ENCODE results near the gene CTNND2. TPM values are rescaled to one million over a fixed set of nuclear protein-coding genes. Genes with fewer than 3 reads are reported as not detected.

CTNND2 gene, protein sequence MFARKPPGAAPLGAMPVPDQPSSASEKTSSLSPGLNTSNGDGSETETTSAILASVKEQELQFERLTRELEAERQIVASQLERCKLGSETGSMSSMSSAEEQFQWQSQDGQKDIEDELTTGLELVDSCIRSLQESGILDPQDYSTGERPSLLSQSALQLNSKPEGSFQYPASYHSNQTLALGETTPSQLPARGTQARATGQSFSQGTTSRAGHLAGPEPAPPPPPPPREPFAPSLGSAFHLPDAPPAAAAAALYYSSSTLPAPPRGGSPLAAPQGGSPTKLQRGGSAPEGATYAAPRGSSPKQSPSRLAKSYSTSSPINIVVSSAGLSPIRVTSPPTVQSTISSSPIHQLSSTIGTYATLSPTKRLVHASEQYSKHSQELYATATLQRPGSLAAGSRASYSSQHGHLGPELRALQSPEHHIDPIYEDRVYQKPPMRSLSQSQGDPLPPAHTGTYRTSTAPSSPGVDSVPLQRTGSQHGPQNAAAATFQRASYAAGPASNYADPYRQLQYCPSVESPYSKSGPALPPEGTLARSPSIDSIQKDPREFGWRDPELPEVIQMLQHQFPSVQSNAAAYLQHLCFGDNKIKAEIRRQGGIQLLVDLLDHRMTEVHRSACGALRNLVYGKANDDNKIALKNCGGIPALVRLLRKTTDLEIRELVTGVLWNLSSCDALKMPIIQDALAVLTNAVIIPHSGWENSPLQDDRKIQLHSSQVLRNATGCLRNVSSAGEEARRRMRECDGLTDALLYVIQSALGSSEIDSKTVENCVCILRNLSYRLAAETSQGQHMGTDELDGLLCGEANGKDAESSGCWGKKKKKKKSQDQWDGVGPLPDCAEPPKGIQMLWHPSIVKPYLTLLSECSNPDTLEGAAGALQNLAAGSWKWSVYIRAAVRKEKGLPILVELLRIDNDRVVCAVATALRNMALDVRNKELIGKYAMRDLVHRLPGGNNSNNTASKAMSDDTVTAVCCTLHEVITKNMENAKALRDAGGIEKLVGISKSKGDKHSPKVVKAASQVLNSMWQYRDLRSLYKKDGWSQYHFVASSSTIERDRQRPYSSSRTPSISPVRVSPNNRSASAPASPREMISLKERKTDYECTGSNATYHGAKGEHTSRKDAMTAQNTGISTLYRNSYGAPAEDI (N-terminal part only)
- total RNA-seq, result not detected

DNA sequence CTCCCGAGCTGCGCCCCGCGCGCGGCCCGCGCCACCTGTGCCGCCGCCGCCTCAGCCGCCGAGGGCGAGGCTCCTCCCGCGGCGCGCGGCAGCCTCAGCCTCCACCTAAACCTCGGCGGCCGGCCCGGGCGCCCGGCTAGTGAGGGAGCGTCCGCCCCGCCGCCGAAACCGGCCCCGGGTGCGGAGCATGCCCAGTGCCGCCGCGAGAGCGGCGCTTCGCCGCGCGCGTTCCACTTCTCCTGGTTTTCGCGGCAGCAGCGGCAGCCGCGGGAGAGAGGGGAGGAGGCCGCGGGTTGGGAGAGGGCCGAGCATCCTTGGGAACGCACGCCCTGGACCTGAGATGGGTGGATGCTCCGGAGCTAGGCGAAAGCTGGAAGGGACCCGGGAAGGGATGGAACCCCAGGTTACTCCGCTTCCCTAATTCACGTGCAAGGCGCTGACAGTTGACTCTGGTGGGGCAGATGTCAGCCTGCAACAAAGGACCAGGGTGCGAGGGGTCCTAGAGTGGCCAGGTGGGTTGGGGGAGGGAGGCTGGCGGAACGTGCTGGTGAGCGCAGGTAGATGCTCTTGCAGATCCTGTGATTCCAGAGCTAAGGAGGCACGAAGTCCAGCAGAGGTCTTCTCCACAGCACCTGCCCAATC lies at the start of gene CTNND2:
Gene CTNND2 (minus strand): TSS at position 182 of the 642 bp plus-strand sequence. CDS start 593 bp downstream, outside the sequence.
- ChIA-PET CTCF (no interaction called here), POLR2A (no interaction called here)

DNA sequence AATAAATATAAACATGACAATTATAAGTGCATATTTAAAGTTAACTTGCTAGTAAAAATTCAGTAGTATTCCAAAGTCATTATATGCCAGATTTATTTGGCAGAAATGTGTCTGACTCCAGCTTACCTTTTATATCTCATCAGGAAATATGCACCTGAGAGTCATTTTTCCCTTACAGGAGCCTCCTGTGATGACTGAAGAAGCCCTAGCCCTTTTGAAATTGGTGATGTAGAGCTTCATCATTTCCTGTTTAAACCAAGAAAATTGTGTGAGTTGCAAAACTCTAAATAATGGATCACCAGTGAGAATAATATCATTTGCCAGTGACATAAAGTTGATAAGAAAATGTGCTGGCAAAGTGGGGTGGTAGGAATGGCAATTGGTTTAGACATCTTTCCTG lies 42.1 kb upstream of the CTNND2 start:
- ChIA-PET CTCF (no interaction called here), POLR2A (no interaction called here)

DNA sequence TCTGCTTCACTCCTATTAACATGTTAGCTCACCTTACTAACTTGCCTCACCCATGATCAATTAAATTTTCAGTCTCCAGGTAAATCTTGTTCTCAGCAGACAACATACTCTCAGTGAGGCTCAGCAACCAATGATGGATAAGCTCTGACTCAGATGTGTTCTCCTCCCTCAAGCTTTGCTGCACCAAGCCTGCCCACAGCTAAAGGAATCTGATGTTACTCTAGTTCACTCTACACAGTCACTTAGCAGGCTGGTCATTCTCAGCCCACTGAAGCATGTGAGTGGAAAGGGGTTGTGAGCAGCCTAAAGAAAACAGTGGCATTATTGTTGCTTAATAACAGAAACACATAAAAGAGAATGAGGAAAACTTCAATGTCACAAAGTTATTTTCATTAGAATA lies 37.3 kb upstream of the CTNND2 start:
- ChIA-PET POLR2A (no interaction called here), CTCF (no interaction called here)

DNA sequence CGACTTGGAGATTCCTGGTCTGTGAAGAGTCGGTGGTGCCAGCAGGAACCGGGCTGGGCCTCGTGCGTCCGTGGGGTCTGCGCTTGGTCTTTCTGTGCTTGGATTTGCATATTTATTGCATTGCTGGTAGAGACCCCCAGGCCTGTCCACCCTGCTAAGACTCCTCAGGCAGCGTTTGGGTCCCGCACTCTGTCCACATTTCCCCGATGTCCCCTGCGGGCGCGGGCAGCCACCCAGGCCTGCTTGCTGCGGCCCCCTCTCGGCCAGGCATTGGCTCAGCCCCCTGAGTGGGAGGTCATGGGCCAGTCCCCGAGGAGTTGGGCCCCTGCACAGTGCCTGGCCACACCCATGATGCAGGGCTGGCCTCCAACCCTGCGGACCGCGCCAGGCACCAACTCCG lies 27.4 kb upstream of the CTNND2 start:
- ChIA-PET POLR2A (no interaction called here), CTCF (no interaction called here)

DNA sequence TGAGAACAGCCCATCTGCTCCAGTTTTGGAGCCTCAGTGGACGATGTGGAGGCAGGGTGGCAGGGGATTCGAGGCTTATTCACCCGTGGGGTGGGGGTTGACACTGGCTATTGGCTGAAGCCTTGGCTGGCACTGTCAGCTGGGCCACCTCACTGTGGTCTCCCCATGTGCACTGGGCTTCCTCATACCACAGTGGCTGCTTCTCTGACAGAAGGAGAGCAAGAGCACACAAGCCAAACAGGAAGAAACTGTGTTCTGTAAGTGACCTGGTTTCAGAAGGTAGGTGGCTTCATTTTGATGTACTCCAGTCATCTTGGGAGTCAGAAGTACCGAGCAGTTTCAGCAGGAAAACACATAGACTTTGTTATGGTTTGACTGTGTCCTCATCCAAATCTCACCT lies 24.7 kb upstream of the CTNND2 start:
- ChIA-PET CTCF (no interaction called here), POLR2A (no interaction called here)

DNA sequence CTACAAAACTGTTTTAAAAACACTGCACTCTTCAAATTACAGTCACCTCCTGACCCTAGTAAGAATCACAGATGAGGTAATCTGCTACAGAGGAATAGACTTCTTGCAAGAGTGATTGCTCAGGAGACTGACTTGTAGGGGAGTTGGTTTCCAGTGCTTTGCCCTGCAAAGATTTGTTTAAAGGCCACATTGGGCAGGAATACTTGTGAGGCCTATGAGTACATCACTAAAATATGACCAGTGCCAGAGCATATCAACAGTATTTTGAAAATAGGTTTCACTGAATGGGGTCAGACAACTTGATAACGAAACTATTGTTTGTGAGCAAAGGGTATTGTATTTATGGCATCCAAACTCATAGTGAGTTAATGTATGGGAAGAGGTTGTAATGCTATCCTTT lies 21.5 kb upstream of the CTNND2 start:
- ChIA-PET CTCF (no interaction called here), POLR2A (no interaction called here)

DNA sequence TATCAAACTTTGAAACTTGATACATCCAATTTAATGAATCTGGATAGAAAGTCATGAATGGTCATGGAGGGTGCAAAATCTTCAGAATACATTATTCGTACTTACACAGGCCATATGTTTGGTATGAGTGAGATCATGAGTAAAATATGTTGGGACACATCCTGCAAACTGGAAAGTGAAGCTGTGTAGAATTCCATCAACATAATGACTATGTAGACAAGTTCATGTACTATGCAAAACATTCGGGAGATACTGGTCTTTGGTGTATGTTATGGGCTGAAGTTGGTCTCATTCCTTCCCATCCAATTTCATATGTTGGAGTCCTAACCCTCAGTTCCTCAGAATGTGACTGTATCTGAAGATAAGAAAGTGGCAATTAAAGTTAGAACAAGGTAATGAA lies 18.1 kb upstream of the CTNND2 start:
- ChIA-PET POLR2A (no interaction called here), CTCF (no interaction called here)

DNA sequence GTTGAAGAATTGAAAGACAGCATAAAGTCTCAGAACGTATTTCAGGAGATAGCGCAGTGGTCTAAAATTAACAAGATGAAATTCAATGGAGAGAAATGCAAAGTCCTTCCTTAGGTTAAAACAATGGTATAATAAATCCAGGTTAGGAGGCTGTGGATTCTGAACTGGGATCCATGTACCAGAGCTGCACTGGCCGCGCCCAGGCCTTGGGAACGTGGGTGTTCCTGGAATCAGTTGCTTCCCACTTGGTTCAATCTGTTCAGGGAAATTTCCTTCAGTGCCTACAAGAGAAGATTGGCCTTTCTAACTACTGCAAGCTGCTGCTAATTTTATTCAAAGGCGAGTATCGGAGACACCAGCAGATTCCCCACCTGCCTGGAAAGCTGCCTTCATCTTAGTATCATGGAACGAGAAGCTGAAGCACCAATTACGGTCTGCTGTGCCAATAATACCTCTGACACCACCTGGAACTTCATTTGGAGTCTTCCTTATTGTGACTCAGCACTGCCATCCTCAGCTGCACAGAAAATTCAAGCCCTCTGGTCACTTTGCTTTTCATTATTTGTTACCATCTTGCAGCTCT lies 14.3 kb upstream of the CTNND2 start:
- ChIA-PET CTCF (no interaction called here), POLR2A (no interaction called here)

DNA sequence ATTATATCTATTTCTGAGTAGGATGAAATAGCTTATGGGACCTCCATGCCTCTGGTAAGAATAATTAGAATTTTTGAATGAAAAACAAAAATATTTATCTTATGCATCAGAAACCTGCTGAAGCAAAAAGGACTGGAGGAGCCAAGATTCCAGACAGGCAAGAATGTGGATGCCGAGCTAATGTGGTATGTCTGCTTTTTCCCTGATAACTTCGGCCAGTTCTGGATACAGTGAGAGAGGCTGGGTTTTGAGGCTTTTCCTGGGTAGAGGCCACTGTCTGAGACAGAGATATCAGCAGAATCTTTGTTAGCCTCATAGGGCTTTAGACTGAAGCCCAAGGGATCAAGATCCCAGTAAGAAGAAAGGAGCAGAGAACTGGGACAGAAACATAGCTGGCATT lies 5.2 kb upstream of the CTNND2 start:
- CTCF ChIA-PET, result no interaction called here

DNA sequence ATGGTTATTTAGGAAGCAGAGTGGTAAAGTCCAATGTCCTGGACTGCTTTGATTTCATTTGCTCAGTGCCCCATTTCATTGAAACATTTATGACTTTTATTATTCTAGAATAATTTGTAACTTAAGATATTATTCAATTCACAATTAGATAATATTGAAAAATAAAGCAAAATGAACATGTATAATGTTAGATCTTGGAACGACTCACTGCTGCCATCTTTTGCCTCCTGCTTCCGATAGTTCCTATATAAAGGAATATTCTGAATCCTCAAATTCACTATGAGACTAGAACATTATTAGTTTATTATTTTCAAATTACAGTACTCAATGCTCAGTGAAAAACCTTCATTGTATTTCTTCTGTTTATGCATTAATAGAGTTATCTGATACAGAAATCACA lies 2.3 kb upstream of the CTNND2 start:
- CTCF ChIA-PET, result interaction anchor here (0.6 kb wide), 1 partner anchor 1274 kb away, joined by 3 read pairs; no protein-coding TSS in a partner anchor
- POLR2A ChIA-PET, result no interaction called here

More for the DNA sequence above, 5.2 kb upstream of the CTNND2 start:
- POLR2A ChIA-PET, result no interaction called here

DNA sequence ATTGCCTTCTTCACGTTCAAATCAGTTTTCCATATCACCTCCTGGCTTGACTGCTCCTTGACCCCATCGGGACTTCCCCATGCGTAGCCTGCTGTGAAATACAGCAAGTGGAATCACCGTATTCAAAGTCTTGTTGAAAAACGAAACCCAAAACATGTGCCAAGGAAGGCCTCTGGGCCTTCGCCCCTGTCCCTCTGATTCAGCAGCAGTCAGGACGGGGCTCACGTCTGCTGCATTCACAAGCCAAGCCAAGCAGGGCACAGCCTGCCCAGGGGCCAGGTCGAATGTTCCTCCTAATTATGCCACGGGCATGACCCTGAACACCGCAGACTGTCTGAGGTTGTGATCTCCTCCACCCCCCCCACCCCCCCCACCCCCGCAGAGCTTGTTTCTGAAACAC lies 960 bp upstream of the CTNND2 start:
- ChIA-PET CTCF (no interaction called here), POLR2A (no interaction called here)

DNA sequence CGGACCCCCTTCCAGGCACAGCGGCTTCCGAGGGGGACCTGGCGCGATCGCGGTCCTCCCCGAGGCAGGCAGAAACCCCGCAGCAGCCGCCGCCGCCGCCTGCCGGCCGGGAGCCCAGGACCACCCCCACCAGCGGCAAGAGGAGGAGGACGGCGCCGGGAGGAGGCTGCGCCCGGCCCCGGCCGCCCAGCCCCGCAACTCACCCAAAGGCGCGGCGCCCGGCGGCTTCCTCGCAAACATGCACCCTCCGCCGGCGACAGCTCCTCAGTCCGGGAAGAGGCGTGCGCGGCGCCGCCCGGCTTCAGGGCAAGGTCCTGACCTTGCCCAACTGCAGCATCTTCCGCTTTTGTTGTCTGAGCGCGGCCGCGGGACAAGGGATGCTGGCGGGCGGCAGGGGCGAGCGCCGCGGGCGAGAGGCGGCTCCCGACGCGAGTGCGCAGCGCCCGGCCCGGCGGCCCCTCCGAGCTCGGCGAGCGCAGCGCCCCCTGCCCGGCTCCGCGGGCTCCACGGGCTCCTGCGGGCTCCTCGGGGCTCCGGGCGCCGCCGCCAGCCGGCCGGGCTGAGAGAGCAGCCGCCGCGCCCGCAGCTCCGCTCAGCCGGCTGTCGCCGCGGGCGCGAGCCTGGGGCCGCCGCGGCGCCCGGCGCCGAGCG lies 507 bp downstream of the CTNND2 start:
- CTCF ChIA-PET, result no interaction called here
- POLR2A ChIA-PET, result no interaction called here

DNA sequence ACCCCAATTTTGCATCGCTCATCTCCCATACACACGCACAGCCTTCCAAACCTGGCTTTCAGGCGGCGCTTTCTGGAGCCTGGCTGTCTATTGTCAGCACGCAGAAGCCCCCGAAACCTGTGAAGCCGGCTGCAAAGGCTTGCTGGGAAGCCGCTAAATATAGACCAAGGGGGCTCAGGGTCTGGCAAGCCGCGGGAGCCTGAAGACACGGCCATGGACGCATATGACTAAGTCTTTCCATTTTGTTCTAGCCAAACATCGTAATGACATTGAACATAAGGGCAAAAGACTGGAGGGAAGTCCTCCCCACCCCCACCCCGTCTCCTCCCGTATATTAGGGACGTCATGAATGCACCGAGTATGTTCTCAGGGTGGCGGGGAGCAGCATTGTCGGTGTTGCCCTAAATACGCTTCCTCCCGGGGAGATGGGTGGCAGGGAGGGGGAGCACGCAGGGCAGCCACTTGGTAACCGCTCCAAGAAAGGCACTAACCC lies 1.1 kb downstream of the CTNND2 start:
- ChIA-PET CTCF (no interaction called here), POLR2A (no interaction called here)

DNA sequence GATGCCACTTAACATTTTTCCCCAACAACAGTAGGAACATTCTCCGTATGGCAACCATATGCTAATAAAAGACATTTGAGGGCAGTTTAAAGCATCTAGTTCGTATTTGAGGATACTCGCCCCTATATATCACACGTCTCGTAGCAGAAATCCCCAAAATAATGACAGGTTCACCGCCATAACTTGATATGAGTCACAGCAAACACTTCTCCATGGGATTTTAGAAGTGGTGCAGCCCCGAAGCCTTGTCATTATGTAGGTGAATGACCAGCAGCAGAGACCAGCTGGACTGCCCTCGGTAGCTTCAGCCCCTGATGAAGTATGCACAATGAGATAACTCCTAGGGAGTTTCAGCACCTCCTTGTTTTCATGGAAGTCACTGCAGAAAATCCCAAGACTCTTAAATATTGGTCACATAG lies 2.0 kb downstream of the CTNND2 start:
- ChIA-PET CTCF (no interaction called here), POLR2A (no interaction called here)

DNA sequence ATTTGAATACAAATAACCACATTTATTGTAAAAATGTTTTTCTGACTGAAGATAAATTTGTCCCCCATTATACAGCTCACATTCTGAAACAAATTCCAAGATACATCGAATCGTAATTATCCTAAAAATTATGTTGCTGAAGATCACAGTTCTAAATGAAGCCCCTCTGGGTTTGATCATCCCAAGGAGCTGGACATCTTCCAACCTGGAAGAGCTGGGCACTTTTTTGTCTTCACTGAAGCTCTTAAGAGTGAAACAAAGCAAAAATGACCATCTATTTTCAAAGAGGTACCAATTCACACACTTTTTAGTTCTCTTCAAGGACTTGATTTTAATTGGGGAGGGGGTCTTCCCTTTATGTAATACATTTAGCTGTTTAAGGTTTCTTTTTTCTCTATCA lies 5.5 kb downstream of the CTNND2 start:
- POLR2A ChIA-PET, result no interaction called here

DNA sequence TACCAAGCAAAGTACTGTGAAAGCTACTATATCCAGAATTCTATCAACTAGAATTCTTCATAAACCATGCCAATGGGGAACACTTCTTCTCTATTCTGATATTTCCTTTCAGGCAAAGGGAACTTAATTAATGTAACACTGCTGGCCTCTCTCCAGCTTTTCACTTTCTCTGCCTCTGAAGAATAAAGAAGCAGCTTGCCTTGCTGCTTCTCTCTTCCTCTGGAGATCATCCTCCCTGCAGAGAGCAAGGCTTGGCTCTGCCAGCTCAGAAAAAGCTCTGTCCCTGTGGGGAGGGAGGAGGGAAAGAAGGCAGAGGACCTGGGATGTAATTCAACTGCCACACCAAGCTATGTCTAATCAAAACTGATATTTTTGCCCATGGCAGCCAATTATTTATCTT lies 6.5 kb downstream of the CTNND2 start:
- CTCF ChIA-PET, result no interaction called here
- POLR2A ChIA-PET, result no interaction called here

More for the DNA sequence above, 5.5 kb downstream of the CTNND2 start:
- CTCF ChIA-PET, result no interaction called here

DNA sequence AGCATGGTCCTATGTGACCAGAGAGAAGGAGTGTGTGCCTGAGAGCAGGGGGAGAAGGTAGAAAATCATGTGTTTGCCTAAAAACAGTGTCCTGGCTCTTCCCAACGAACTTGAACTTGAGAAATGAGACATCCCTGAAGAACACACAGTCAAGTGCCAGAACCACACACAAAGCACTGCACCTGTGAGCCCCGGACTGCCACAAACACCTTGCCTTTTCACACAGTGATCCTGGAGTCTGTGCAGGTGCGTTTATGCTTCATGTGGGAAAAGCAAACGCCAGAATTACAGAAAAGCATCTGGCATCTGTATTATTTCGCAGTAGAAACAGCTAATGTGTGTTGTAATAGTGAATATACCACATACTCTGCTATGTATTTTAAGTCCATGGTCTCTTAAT lies 9.3 kb downstream of the CTNND2 start:
- ChIA-PET POLR2A (no interaction called here), CTCF (no interaction called here)

DNA sequence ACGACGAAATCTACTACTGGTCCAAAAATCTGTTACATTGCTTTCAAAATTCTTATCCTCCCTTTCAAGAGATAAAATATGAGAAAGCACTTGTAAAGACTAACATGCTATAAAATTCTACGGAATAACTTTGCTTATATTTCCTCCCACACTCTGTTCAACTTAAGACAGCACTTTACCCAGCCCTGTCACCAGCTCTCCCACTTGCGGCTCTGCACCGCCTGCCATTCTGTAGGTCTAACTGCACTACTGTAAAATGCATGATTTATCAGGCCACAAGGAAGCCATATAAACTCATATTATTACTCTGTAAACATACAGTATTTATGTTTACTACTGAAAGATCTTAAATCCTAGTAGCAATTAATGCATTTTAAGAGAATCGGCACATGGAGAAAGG lies 11.4 kb downstream of the CTNND2 start:
- CTCF ChIA-PET, result no interaction called here
- POLR2A ChIA-PET, result no interaction called here

DNA sequence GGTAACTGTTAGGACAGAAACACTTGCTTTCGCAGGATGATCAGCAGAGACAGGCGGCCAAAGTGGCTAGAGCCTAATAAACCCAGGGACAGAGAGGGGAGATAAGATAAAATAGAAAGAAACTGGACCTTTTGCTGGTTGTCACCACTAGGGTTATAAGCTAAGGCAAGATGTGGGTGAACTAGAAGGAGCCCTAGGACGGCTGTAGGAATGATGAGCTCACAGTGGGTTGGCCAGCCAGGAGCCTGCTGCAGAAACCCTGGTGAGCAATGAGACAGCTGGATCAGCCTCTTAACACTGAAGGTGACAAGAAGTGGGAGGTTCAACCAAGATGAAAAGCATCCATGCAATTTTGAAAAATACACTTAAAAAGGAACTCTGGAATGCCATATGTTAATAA lies 13.5 kb downstream of the CTNND2 start:
- ChIA-PET POLR2A (no interaction called here), CTCF (no interaction called here)
